Keratinocyte (primary cell): ENCODE results near the gene ADO. TPM values are rescaled to one million over a fixed set of nuclear protein-coding genes. Genes with fewer than 3 reads are reported as not detected.

ENCODE experiments used
- DNase-seq: peaks from one replicate; pipeline ENCODE4 v3.0.0-alpha.2; 2011; ENCODE audit warnings: low read depth, missing footprints, low spot score
- FAIRE-seq: peaks from 2 replicates; lab custom pipeline; 2011; peaks lifted over from hg19 to GRCh38; lab: Jason Lieb, UNC
- H2AFZ ChIP-seq: 2 replicates; pipeline ENCODE4 v1.6.0; 2012; ENCODE audit warnings: low read length, control low read depth, inconsistent platforms; ENCODE audit not compliant: control insufficient read depth
- H3K27ac ChIP-seq: 2 replicates; pipeline ENCODE4 v1.5.1; 2011; ENCODE audit warnings: low read length; ENCODE audit not compliant: control insufficient read depth, insufficient read depth
- H3K27me3 ChIP-seq: 3 replicates; pipeline ENCODE4 v1.6.0; 2011; ENCODE audit warnings: low read length; ENCODE audit not compliant: control insufficient read depth, insufficient read depth; ENCODE audit errors: extremely low read depth
- H3K36me3 ChIP-seq, 2 experiments: 2 replicates in 1 of 2; 3 replicates in 1 of 2; pipeline ENCODE4 v1.5.1; 2011; ENCODE audit warnings: low read length in 2 of 2, mild to moderate bottlenecking in 1 of 2; ENCODE audit not compliant: control insufficient read depth in 2 of 2, insufficient read depth in 2 of 2; ENCODE audit errors: extremely low read depth in 1 of 2
- H3K4me1 ChIP-seq: 3 replicates; pipeline ENCODE4 v1.5.1; 2011; ENCODE audit warnings: low read length; ENCODE audit not compliant: control insufficient read depth, insufficient read depth; ENCODE audit errors: extremely low read depth
- H3K4me2 ChIP-seq: 3 replicates; pipeline ENCODE4 v1.6.0; 2011; ENCODE audit warnings: low read depth, low read length; ENCODE audit not compliant: control insufficient read depth, insufficient read depth; ENCODE audit errors: extremely low read depth
- H3K4me3 ChIP-seq, 3 experiments: fragments of 200-600 bp in 1 of 3; sonication (generic) in 1 of 3; 2 replicates in 2 of 3; 3 replicates in 1 of 3; pipeline ENCODE4 v1.5.1; 2011 to 2016; ENCODE audit warnings: low read length in 3 of 3, mild to moderate bottlenecking in 3 of 3, control low read depth in 2 of 3, inconsistent platforms in 1 of 3, low read depth in 1 of 3, mixed read lengths in 1 of 3, mixed run types in 1 of 3, moderate library complexity in 1 of 3; ENCODE audit not compliant: control insufficient read depth in 2 of 3, insufficient read depth in 2 of 3; ENCODE audit errors: extremely low read depth in 1 of 3
- H3K79me2 ChIP-seq: 2 replicates; pipeline ENCODE4 v1.6.0; 2012; ENCODE audit warnings: low read length; ENCODE audit not compliant: control insufficient read depth, insufficient read depth
- H3K9ac ChIP-seq: 3 replicates; pipeline ENCODE4 v1.6.0; 2011; ENCODE audit warnings: low read length; ENCODE audit not compliant: control insufficient read depth, insufficient read depth; ENCODE audit errors: extremely low read depth
- H3K9me1 ChIP-seq: 3 replicates; pipeline ENCODE4 v1.6.0; 2011; ENCODE audit warnings: low read length; ENCODE audit not compliant: control insufficient read depth, insufficient read depth; ENCODE audit errors: extremely low read depth
- H3K9me3 ChIP-seq: 2 replicates; pipeline ENCODE4 v1.5.1; 2012; ENCODE audit warnings: low read depth, low read length; ENCODE audit not compliant: control insufficient read depth
- H4K20me1 ChIP-seq: 3 replicates; pipeline ENCODE4 v1.6.0; 2011; ENCODE audit warnings: low read length; ENCODE audit not compliant: control insufficient read depth, insufficient read depth; ENCODE audit errors: extremely low read depth
- EZH2 ChIP-seq: IDR thresholded peaks from one replicate; pipeline ENCODE4 v1.6.1; 2012; ENCODE audit warnings: inconsistent platforms, mild to moderate bottlenecking, low read length, moderate library complexity
- dilution Hi-C: fragments of 300-500 bp; cut with MboI; formaldehyde crosslinking; loops from one replicate; pipeline ENCODE4 v1.7.0; 2020; ENCODE audit warnings: low sequenced_read_pairs; ENCODE audit not compliant: extremely low pct_ligation_motif_present
- polyA plus RNA-seq, 5 experiments: library from polyadenylated mRNA; depleted of rRNA in 3 of 5; stranded (reverse) in 3 of 5; stranded (forward) in 1 of 5; unstranded in 1 of 5; fragments of >200 nt; gene quantifications; 1 replicate in 1 of 5; 2 replicates in 3 of 5; 3 replicates in 1 of 5; pipeline versions ENCODE4 v1.2.1 to v1.2.3, GENCODE V29; 2011 to 2012; ENCODE audit warnings: missing spikeins in 2 of 5, low read depth in 1 of 5, low replicate concordance in 1 of 5
- TF ChIP-seq, protein P1 (sequence below), 3 experiments: IDR thresholded peaks in 1 of 3; conservative IDR thresholded peaks in 1 of 3; optimal IDR thresholded peaks in 1 of 3; 2 replicates in 2 of 3; 3 replicates in 1 of 3; pipeline versions ENCODE3 to v1.5.1; 2011; ENCODE audit warnings: low read length in 3 of 3, mild to moderate bottlenecking in 3 of 3, moderate library complexity in 2 of 3, control low read depth in 1 of 3, inconsistent platforms in 1 of 3; ENCODE audit not compliant: insufficient read depth in 2 of 3; ENCODE audit errors: extremely low read depth in 1 of 3

The ADO gene
- polyA plus RNA-seq, 1 donor (not counting 4 experiments of a cell fraction or from before 2014, with no cell fraction given), result 16.5 TPM

GRCh38 chr10:62815381-62816075 lies 11.0 kb downstream of the ADO start:
- peak overlapping the region; percentile 63 for H2AFZ ChIP-seq
- no peak for FAIRE-seq

DNA sequence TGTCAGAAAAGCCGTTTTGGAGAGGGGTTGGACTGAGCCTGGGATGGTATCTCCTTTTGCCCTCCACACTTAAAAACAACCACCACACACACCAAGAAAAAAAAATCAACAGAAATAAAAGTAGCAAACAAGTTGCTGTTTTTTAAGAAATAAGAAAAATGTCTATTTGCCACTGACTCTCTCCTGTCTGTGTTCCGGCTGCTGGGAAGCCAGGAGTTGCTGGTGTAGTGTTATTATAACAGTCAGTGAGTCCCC lies 11.5 kb downstream of the ADO start:
- DNase-seq (no peak), FAIRE-seq (no peak)
- peak overlapping the region; percentile 98 for H3K4me2 ChIP-seq
- no peaks in the 10 kb centered on the region for H3K9me3 ChIP-seq
- dilution Hi-C loops, result loop anchor here (25.0 kb wide), 1 partner anchor 204 kb away; no protein-coding TSS in a partner anchor
- H3K9ac ChIP-seq, result peak overlapping the region; percentile 72
- H3K36me3 ChIP-seq, result no peaks in the 10 kb centered on the region
- H3K4me1 ChIP-seq, result peaks cover 32% of the 10 kb centered on the region
- H3K27ac ChIP-seq, result no peak overlapping the region
- no peak for TF ChIP-seq EZH2
- TF ChIP-seq, protein P1, sequence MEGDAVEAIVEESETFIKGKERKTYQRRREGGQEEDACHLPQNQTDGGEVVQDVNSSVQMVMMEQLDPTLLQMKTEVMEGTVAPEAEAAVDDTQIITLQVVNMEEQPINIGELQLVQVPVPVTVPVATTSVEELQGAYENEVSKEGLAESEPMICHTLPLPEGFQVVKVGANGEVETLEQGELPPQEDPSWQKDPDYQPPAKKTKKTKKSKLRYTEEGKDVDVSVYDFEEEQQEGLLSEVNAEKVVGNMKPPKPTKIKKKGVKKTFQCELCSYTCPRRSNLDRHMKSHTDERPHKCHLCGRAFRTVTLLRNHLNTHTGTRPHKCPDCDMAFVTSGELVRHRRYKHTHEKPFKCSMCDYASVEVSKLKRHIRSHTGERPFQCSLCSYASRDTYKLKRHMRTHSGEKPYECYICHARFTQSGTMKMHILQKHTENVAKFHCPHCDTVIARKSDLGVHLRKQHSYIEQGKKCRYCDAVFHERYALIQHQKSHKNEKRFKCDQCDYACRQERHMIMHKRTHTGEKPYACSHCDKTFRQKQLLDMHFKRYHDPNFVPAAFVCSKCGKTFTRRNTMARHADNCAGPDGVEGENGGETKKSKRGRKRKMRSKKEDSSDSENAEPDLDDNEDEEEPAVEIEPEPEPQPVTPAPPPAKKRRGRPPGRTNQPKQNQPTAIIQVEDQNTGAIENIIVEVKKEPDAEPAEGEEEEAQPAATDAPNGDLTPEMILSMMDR (optimal IDR thresholded peaks at IDR 0.05 in 1 of 3, IDR thresholded peaks at IDR 0.05 in 1 of 3, conservative IDR thresholded peaks at IDR 0.05 in 1 of 3; ENCODE audit: extremely low read depth in 1 of 3, insufficient read depth in 2 of 3, low read length in 3 of 3), result no peak
- no peaks in the 10 kb centered on the region for H3K9me1 ChIP-seq
- H4K20me1 ChIP-seq, result no peaks in the 10 kb centered on the region
- H2AFZ ChIP-seq, result peak overlapping the region; percentile 63
- H3K27me3 ChIP-seq, result peaks cover 49% of the 10 kb centered on the region
- peak overlapping the region; percentile 63 to 94 (median 92) for H3K4me3 ChIP-seq
- H3K79me2 ChIP-seq, result no peaks in the 10 kb centered on the region

More at GRCh38 chr10:62815381-62816075, 11.0 kb downstream of the ADO start:
- peaks cover 44% of the 10 kb centered on the region for H3K27me3 ChIP-seq
- H3K9me3 ChIP-seq, result no peaks in the 10 kb centered on the region
- peaks cover 32% of the 10 kb centered on the region for H3K4me1 ChIP-seq
- H3K27ac ChIP-seq, result no peak overlapping the region
- H3K36me3 ChIP-seq, result no peaks in the 10 kb centered on the region
- peak overlapping the region; percentile 72 for H3K9ac ChIP-seq
- H3K9me1 ChIP-seq, result no peaks in the 10 kb centered on the region
- no peak for DNase-seq
- peak; percentile 75 for TF ChIP-seq EZH2
- TF ChIP-seq, protein P1 (optimal IDR thresholded peaks at IDR 0.05 in 1 of 3, IDR thresholded peaks at IDR 0.05 in 1 of 3, conservative IDR thresholded peaks at IDR 0.05 in 1 of 3; ENCODE audit: extremely low read depth in 1 of 3, insufficient read depth in 2 of 3, low read length in 3 of 3), result no peak
- dilution Hi-C loops, result loop anchor here (25.0 kb wide), 1 partner anchor 203 kb away; no protein-coding TSS in a partner anchor
- no peaks in the 10 kb centered on the region for H4K20me1 ChIP-seq
- H3K4me2 ChIP-seq, result peak overlapping the region; percentile 98
- H3K4me3 ChIP-seq, result peak overlapping the region; percentile 63 to 94 (median 92)
- no peaks in the 10 kb centered on the region for H3K79me2 ChIP-seq
